Measurements from ENCODE around the gene ONECUT1.

DNA sequence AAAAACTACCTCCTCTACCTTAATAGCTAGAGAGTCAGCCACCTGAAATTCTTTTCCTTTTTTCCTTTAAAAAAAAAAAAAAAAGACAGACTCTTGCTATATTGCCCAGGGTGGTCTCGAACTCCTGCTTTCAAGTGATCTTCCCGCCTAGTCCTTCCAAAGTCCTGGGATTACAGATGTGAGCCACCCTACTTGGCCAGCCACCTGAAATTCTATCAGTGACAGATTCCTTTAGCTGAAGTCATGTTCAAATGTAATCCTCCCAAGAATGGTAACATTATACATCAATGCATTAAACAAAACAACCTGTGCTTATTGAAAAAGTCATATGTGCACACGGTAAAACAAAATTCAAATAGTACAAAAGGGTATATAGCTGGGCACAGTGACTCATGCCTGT lies 59.1 kb downstream of the ONECUT1 start:
- TF ChIP-seq, protein P1, sequence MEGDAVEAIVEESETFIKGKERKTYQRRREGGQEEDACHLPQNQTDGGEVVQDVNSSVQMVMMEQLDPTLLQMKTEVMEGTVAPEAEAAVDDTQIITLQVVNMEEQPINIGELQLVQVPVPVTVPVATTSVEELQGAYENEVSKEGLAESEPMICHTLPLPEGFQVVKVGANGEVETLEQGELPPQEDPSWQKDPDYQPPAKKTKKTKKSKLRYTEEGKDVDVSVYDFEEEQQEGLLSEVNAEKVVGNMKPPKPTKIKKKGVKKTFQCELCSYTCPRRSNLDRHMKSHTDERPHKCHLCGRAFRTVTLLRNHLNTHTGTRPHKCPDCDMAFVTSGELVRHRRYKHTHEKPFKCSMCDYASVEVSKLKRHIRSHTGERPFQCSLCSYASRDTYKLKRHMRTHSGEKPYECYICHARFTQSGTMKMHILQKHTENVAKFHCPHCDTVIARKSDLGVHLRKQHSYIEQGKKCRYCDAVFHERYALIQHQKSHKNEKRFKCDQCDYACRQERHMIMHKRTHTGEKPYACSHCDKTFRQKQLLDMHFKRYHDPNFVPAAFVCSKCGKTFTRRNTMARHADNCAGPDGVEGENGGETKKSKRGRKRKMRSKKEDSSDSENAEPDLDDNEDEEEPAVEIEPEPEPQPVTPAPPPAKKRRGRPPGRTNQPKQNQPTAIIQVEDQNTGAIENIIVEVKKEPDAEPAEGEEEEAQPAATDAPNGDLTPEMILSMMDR (IDR thresholded peaks at IDR 0.05), result no peak
- TF ChIP-seq POLR2A (IDR thresholded peaks at IDR 0.05; ENCODE audit: low read depth), result no peak
- TF ChIP-seq POLR2AphosphoS5 (IDR thresholded peaks at IDR 0.05), result no peak
- no peak for TF ChIP-seq EP300 (IDR thresholded peaks at IDR 0.05)

Data from esophagus muscularis mucosa (tissue), 4 donors.